Measurements from ENCODE around the gene NUP188.
A peak's percentile ranks its signal among the peaks of the same experiment; 100 is the strongest.

The NUP188 gene

GRCh38 chr9:129006328-129007034, 59.0 kb downstream of the NUP188 start:
- Mint-ChIP-seq H3K27ac (peak overlapping the region in 1 of 3 experiments; percentile 49), H3K36me3 (ENCODE audit: low read depth) (peaks cover 45% of the 10 kb centered on the region), H3K27me3 (ENCODE audit: low read depth) (no peaks in the 10 kb centered on the region), H3K9me3 (no peaks in the 10 kb centered on the region), H3K4me3 (no peak overlapping the region), H3K4me1 (peaks cover 11% of the 10 kb centered on the region)
- TF ChIP-seq CTCF (IDR thresholded peaks at IDR 0.05; ENCODE audit: unreplicated experiment in 3 of 3) = peak; percentile 77 to 85 (median 84)

DNA sequence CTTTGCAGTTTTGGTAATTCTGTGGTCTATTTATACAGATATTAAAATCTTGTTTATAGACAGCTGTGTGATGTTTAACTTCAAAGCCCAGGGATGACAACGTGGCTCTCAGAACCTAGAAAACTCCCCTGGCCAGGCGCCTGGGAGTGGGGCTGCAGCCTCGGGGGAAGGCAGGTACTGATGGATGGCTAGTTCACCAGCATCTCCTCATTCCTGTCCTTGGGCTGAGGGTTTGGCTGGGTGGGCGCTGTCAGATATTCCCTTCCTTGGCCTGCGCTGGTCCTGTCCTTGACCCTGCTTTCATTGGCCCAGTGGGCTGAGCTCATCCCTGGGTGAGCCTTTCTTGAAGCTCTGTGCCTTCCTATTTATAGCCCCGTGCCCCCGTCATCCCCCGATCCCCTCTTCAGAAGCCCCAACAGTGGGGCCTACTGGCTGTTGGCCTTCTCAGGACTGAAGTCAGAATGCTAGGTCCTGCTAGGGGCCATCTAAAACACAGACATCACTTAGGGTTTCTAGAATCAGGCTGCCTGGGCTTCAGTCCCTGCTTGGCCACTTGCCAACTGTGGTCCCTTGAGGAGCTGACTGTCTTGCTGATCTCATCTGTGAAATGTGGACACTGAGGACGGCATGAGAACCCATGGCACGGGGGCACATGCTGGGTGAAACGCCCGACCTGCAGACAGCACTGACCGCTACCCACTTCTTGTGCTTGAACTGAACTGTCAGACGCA, 59.7 kb downstream of the NUP188 start:
- TF ChIP-seq CTCF (IDR thresholded peaks at IDR 0.05; ENCODE audit: unreplicated experiment in 3 of 3) = peak in 2 of 3 experiments; percentile 4 to 27
- H3K36me3 Mint-ChIP-seq (ENCODE audit: low read depth) = peaks cover 39% of the 10 kb centered on the region
- H3K27ac Mint-ChIP-seq = peak overlapping the region in 2 of 3 experiments; percentile 49
- no peak overlapping the region for H3K4me3 Mint-ChIP-seq
- no peaks in the 10 kb centered on the region for H3K27me3 Mint-ChIP-seq (ENCODE audit: low read depth)
- H3K9me3 Mint-ChIP-seq = no peaks in the 10 kb centered on the region
- peaks cover 15% of the 10 kb centered on the region for H3K4me1 Mint-ChIP-seq

- Mint-ChIP-seq H3K4me1 (peaks cover 15% of the 10 kb centered on the region), H3K4me3 (no peak overlapping the region), H3K27ac (peak overlapping the region in 1 of 3 experiments; percentile 49), H3K27me3 (ENCODE audit: low read depth) (no peaks in the 10 kb centered on the region), H3K36me3 (ENCODE audit: low read depth) (peaks cover 35% of the 10 kb centered on the region), H3K9me3 (no peaks in the 10 kb centered on the region)
- TF ChIP-seq CTCF (IDR thresholded peaks at IDR 0.05; ENCODE audit: unreplicated experiment in 3 of 3) = no peak
These were observed 60.4 kb downstream of the NUP188 start for GRCh38 chr9:129007766-129008468.

DNA sequence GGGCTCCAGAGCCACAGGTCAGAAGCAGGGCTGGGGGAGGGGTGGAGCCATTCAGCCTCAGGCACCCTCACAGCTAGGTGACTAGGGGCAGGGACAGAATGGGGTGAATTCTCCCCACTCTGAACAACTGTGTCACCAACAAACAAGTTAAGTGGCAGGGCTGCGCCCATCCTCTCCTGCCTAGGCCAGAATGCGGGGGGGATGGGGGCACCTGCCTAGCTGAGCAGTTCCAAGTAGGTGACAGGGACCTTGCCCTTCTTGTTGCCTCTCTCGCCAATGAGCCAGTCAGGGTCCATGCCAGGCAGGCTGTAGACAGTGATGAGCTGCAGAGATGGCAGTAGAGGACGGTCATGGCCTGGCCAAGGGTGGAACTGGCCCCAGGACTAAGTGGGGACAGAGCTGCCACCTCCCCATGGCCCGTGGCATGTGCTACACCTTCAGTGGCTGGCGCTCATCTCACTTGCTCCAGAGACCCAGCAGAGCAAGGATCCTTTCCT, 61.0 kb downstream of the NUP188 start:
- Mint-ChIP-seq H3K9me3 (no peaks in the 10 kb centered on the region), H3K27me3 (ENCODE audit: low read depth) (no peaks in the 10 kb centered on the region), H3K4me3 (no peak overlapping the region), H3K36me3 (ENCODE audit: low read depth) (peaks cover 32% of the 10 kb centered on the region), H3K27ac (no peak overlapping the region), H3K4me1 (peaks cover 15% of the 10 kb centered on the region)
- TF ChIP-seq CTCF (IDR thresholded peaks at IDR 0.05; ENCODE audit: unreplicated experiment in 3 of 3) = no peak

GRCh38 chr9:129008986-129009583, 61.6 kb downstream of the NUP188 start:
- no peaks in the 10 kb centered on the region for H3K27me3 Mint-ChIP-seq (ENCODE audit: low read depth)
- H3K4me1 Mint-ChIP-seq = peaks cover 15% of the 10 kb centered on the region
- H3K9me3 Mint-ChIP-seq = no peaks in the 10 kb centered on the region
- H3K36me3 Mint-ChIP-seq (ENCODE audit: low read depth) = peaks cover 32% of the 10 kb centered on the region
- TF ChIP-seq CTCF (IDR thresholded peaks at IDR 0.05; ENCODE audit: unreplicated experiment in 3 of 3) = no peak
- H3K27ac Mint-ChIP-seq = no peak overlapping the region
- H3K4me3 Mint-ChIP-seq = no peak overlapping the region

Measured in nephron (organoid).